Fibroblast of upper back skin (primary cell): ENCODE results near the gene SLC25A48.

ENCODE experiments used
- DNase-seq: peaks from one replicate; pipeline ENCODE4 v3.0.0-alpha.2; 2013

The SLC25A48 gene

GRCh38 chr5:135834639-135835529, at the start of gene SLC25A48:
Gene SLC25A48 (plus strand): TSS chr5:135834663. CDS start chr5:135834848, 185 bp downstream.
- peak; percentile 34 for DNase-seq

DNA sequence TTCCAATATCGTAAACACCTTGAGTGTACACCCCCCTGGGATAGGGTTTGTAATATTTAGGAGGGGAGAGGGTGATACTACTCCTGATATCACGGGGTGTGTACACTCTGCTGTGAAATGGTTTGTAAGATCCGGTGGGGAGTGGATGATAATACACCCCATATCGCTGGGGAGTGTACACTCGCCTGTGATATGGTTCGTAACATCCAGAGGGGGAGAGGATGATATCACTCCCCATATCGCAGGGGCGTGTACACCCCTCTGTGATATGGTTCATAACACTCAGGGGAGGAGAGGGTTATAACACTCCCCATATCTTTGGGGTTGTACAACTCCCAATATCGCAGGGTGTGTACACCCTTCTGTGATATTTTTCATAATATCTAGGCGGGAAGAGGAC, 33.8 kb upstream of the SLC25A48 start:
- no peak for DNase-seq

DNA sequence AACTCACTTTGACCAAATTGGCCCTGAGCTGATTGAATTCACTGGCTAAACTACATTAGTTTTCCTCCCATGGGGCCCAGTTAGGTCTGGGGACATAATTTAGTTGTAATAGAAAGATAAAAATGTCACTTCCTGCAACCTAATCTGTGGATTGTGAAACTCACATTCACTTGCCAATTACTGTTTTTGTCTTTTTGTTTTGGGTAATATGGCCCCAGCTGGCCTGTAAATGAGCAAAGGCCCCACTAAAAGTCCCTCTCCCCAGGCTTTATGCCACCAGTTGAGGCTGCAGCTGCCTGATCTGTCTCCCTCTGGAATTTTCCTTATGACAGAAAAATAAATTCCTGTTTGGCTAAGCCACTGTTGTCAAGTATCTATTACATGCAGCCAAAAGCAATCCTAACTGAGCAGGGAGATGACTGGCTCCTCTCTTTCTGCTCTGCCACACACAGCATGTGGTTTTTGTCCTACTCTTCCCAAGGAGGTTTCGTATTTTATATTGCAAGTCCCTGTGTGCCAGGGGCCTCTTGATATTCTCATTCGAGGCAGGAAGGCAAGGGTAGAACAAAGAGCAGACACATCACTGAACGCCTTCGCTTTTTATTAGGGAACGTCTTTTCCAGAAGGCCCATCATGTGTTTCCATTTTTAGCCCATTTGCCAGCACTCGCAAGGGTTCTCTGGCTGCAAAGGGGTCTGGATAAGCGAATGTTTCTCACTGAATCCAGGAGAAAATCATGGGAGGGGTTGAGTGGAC, 24.1 kb upstream of the SLC25A48 start:
- no peak for DNase-seq

GRCh38 chr5:135811007-135811406, 23.5 kb upstream of the SLC25A48 start:
- no peak for DNase-seq

DNA sequence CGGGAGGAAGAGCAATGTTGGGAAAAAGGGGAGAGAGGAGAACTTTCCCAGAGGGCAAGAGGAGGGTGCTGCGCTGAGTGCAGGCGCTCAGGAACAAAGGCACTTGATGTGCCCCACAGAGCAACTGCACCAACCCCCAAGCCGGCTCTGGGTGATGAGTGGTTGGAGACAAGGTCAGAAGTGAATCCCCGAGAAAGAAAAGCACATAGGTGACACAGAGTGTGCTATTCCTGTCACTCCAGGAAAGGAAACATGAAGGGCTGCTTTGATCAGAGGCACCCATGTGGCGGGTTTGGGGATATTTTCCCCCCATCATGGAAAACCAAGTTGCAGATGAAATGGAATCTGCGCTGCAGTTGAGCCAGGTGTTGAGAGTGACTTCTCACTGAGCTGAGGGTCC, 20.7 kb upstream of the SLC25A48 start:
- DNase-seq = no peak

- no peak for DNase-seq
These were observed 20.1 kb upstream of the SLC25A48 start for GRCh38 chr5:135814316-135814715.

DNA sequence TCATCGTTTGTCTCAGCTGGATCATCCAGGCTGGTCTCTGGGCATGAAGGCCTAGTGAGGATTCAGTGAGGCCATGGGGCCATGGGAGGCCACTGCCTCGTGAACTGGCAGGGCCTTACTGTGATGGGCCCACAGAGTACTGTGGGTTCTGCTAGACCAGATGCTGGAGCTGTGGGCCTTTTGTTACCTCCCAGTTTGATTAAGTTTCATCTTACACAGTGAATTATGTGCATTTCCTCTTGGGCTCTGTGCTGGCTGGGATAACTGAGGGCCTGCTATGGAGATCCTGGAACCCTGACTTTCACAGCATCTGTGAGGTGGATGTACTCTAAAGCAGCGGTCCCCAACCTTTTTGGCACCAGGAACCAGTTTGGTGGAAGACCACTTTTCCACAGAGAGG, 19.7 kb upstream of the SLC25A48 start:
- DNase-seq = no peak

DNA sequence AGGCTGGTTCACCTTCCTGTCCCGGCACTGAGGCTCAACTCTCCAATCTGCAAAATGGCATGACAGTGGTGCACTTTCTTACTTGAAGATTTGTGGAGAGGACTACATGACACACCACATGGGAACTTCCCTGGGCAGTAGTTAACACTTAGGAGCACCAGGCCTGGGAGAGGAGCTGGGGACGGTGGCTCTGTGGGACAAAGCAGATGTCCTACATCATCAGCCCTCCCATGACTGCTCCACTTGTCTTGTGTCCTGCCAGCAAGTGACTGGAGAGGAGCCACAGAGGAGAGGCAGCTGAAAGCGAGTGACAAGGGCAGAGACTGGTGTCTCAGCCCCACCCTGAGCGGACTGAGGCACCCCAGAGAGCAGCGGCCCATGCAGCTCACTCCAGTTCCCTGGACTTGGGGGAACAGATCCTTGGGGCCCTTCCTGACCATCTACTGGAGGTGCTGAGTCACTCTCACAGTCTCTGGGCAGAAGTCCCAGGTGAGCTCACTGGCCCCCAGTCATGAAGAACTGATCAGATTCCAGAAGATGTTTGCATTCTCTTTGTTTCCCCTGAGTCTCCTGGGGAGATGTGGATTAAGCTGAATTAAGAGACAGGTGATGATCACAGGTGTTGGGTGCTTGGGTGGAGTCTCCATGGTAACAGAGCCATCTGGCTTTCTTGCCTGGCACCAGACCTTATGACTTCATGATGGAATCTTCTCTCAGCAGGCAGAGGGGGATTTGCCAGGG, 13.2 kb upstream of the SLC25A48 start:
- DNase-seq = no peak

DNA sequence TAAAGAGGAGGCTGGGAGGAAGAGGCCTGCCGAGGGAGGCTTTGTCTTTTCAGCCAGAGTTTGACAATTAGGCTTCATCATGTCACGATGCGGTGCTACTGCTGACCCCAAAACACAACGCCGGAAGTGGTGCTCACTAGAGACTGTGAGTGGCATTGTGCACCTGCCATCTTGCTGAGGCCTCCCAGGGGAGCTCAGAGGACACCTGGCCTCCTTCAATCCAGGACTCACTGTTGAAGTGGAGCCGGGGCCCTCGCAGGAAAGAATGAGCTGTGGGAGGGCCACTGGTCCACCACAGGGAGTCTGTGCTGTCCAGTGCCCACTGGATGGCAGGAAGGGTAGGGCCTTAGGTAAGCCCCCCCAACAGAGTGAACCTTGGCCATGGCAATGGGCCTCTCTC, 12.7 kb upstream of the SLC25A48 start:
- no peak for DNase-seq

DNA sequence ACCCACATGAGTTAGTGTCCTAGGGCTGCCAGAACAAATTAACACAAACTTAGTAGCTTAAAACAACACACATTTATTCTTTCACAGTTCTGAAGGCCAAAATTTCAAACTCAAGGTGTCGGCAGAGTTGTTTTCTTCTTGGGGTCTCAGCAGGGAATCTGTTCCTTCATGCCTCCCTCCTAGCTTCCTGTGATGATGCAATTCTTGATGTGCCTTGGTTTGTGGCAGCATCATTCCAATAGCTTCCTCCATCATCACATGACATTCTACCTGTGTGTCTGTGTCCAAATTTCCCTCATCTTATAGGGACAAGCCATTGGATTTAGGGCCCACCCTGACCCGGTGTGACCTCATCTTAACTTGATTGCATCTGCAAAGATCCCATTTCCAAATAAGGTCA, 12.2 kb upstream of the SLC25A48 start:
- no peak for DNase-seq

DNA sequence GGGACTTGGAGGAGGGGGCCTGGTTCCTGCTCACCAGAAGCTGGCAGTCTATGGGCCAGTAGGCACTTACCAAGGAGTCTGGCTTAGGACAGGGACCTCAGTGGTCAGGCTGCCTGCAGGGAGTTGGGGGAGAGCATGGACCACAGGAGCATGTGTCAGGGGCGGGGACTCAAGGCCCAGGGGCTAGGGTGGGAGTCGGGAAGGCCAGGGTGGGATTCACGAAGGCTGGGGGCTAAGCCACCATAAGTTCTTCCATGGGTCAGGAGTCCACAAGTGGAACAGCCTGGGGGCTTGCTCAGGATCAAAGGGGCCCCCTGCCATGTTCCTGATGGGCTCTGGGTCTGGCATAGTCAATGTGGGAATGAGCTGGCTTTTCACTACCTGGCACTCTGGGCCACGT, 11.5 kb upstream of the SLC25A48 start:
- no peak for DNase-seq

DNA sequence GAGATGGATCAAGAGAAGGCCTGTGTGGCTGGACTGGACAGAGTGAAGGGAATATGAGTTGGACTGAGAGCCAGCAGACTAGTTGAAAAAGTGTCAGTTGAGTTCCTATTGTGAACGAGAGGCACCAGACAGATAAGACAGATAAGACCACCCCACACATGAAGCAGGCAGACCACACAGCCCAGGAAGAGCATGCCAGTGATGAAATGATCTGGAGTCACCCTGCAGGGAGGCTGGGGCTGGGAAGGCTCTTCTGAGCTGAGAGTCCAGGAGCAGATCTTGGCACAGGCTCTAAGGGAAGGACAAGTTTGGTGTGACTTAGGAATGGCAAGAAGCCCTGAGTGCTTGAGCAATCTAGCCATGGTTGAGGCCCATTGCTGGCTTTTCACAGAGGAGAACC, 10.6 kb upstream of the SLC25A48 start:
- DNase-seq = no peak

DNA sequence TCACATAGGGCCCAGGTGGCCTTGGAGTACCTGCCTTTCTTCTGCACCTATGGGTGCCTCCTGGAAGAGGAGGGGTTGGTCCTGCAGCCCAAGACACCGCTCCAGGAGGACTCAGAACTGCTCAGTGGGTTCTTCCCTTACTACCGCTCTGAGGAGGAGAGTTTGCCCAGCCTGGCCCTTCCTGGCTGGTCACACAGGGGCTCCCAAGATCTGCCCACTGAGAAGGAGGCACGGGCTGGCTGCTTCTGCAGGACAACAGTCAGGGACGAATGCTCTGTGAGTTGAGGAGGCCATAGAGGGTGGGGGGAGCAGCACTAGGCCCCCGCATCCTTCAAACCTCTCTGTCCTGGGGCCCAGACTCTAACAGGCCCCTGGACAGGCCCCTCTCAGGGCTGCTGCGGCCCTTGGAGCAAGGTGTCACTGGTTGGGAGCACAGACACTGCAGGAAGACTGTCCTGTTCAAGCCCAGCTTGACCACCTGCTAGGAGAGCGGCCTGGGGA, 9.9 kb upstream of the SLC25A48 start:
- no peak for DNase-seq

- no peak for DNase-seq
These were observed 8.9 kb upstream of the SLC25A48 start for GRCh38 chr5:135825373-135826220.

GRCh38 chr5:135826221-135826525, 8.3 kb upstream of the SLC25A48 start:
- no peak for DNase-seq

- no peak for DNase-seq
These were observed 7.3 kb upstream of the SLC25A48 start for GRCh38 chr5:135826994-135827671.

GRCh38 chr5:135827965-135828781, 6.3 kb upstream of the SLC25A48 start:
- no peak for DNase-seq

- DNase-seq = no peak
These were observed 5.7 kb upstream of the SLC25A48 start for GRCh38 chr5:135828782-135829127.

- no peak for DNase-seq
These were observed 5.3 kb upstream of the SLC25A48 start for GRCh38 chr5:135829179-135829578.

DNA sequence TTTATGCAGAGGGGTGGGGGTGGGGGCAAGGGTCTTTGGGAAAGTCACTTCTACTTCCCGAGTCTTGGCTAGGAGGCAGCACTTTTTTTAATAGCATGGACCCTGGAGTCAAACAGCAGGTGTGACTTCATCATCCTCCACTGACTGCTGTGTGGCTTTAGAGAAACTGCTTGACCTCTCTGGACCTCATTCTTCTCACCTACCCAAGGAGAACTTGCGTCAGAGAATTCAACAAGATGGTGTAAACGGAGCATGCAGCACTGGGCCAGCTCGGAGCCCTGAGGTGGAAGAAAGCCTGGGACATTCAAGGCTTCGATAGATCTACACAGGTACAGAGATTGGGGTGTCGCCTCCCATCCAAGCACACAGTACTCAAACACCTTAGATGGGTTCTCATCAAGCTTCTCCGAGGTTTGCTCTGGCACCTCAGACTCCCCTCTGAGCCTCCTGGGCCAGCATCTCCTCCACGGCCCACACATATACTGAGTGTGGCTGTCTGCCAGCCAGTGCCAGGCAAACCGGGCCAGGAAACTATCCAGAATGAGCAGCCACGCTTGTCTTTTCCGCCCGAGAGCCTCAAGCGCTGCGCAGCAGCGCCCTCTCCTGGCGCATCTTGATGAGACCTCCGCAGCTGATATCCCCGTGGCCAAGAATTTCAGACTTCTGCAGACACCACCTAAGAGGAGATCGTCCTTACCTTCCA, 4.6 kb upstream of the SLC25A48 start:
- DNase-seq = peak; percentile 51

DNA sequence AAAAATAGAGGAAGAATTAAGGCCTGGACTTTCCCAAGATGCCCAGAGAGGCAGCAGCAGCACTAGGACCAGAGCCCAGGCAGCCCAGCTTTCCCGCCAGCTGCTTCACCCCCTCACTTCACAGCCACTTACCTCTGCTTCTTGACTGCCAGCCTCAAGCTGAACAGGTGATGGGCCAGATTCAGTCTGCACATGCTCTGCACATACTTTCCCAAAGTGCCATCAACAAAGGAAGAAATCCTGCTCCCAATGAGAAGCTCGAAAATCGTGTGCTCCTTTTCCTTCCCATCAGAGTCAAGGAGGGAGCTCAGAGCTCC, 4.1 kb upstream of the SLC25A48 start:
- DNase-seq = no peak
